GM18511 (cell line): ENCODE data around the gene BHLHE23.

ENCODE experiments used
- ATAC-seq: cut with Tn5 transposase; IDR thresholded peaks from one replicate; pipeline ENCODE4 v1.9.1; 2021; ENCODE audit warnings: mild to moderate bottlenecking, moderate library complexity; ENCODE audit not compliant: unreplicated experiment

The BHLHE23 gene

DNA sequence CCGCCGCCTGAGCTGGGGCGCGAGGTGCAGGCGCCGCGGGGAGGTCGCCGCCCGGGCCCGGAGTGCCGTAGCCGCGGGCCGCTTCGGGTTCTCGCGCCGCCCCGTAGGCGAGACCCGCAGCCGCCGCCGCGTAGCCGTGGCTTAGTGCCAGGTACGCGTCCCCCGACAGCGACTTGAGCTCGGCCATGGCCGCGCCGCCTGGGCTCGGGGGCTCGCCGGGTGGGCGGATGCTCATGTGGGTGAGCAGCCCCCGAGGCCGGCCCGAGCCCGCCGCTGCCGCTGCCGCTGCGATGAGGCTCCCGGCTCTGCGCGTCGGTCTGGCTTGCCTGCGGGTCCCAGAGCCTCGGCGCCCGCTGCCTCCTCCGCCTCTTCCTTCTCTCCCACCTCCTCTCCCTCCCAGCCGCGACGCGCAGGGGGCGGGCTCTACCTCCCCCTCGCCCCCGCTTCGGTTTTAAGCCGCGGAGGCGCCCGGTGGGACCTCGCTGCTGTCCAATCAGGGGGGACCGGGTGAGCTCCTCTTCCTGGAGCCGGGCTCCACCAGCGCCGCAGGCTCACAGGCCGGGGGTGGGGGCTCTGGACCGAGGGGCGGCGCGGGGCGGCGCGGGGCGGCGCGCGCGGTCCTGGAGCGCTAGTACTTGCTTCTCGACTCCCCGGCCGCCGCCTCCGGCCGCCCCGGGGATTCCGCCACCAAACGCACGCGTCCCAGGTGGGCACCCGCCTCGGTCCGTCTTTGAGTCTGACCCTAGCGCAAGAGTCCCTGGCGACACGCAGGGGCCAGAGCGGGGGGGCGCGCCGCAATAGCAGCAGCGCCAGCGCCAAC, at the start of gene BHLHE23:
TSS of gene BHLHE23 (minus strand) at position 425 of the 820 bp plus-strand sequence. CDS start at position 235, 190 bp downstream.
- no peak for ATAC-seq

DNA sequence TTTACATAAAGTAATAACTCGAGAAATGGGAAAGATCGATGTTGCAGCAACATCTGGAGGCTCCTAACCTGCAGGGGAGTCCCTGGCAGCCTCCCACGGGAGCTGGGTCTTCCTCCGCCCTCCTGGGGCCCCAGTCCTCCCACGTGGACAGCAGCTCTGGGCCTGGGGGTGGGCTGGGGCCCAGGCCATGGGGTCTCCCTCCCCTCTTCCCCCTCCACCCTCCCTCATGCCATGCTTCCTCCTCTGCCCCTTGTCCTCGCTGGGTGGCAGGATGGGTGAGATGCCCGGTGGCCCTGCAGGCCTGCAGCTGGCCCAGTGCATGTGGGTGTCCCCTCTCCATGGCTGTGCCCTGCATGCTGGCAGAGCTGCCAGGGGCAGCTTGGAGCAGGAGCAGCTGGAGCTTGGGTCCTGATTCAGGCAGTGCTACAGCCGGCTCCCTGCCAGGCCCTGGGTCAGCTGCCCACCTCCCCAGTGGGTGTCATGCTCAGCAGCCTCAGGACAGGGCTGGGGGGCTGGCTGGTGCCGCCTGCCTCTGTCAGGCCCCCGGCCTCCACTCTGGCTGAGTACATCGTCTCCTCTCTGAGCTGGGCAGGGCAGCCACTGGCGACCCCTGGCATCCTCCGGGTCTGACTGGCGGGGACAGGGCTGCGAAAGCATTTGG, 48.9 kb upstream of the BHLHE23 start:
- no peak for ATAC-seq

DNA sequence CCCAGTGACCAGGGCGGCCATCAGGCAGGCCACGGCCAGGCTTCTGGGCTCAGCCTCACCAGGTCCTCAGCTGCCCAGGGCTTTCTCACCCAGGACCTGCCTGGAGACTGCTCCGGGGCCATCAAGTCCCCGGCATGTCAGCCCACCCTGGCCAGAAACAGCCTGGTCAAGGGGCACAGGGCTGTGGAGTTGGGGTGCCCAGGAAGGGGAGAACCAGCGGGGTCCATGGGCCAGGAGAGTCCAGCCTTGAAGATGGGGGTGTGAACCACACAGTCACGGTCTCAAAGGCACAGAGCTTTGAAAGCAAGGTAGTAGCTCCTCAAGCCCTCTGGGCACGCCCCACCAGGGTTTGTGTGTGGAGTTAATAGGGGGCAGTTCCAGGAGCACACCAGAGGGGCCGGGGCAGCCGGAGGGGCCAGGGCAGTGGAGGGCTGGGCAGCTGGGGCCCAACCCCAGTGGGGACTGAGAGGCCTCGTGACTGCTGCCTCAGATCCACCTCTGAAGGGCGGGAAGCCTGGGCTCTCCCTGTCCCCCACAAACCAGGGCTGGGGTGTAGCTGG, 48.0 kb upstream of the BHLHE23 start:
- no peak for ATAC-seq

DNA sequence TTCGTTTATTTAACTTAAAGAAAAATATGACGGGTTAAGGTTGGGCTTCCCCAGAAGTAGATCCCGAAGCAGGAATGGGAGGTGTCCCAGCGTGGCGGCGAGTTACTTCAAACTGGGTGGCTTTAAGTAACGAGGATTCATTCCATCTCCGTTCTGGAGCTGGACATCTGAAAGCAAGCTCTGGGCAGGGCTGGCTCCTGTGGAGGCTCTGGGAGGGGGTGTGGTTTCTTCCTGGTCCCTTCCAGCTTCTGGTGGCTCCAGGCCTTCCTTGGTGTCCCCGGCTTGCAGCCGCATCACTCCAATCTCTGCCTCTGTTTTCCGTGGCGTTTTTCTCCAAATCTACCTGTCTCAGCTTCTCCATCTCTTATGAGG, 47.3 kb upstream of the BHLHE23 start:
- no peak for ATAC-seq

DNA sequence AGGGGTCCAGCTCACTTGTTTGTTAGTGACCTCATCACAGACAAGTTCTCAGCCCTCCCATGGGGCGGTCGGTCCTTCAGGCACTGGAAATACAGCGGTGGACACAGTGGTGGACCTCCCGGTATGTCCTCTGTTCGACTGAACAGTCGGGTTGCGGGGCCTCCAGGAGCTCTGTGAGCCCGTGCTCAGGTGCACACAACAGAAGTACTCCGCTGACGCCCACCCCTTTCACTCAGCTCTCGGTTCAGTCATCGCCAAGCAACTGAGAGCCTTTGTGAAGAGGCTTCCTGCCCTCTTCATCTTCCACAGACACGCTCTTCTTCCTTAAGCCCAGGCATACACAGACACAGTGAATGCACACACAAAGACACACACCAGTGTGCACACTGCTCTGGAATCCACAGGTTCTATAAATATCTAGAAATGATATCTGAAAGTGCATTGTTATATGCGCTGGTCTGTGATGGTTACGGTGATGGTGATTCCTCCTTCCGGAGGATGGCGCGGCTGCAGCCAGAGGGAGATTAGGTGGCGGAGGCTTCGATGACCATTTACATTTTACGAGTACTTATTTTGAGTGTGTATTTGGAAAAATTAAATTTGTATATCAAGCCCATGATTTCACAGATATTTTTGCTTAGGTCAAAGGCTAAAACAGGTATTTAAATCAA, 46.8 kb upstream of the BHLHE23 start:
- no peak for ATAC-seq

DNA sequence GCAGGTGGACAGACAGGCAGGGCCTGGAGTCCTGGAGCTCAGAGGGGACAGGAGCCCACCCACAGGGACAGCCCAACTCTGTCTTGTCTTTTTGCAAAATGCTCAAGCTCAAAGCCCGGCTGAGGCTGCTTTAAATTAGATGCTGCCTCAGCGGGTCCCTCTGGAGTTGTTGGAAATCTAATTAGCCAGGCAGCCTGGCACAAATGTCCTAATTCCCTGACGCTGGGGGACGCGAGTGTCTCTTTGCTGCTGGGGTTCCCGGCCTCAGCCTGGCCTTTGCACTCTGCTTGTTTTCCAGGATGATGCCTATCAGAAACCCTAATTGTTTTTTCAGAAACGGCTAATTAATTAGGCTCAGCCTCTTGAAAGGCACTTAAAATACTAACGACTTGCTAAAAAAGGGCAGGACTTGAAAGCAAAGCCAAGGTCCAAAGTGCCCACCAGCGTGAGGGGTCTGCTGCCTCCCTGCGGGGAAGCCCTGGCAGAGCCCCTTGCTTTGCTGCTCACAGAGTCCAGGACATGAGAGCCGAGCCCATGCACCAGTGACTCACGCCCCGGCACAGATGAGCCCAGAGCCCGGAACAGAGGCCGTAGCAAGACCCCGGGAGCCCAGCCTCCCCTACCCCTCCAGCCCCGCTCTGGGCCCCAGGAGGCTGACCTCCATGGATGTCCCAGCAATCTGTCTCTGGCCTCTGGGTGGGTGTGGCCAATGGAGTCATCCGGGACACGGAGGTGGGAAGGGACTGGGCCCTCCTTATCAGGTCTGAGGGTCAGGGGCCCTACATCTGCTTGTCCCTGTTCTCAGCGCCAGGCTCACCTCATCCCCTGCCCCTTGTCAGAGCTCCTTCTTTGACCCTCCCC, 46.0 kb upstream of the BHLHE23 start:
- ATAC-seq = no peak

DNA sequence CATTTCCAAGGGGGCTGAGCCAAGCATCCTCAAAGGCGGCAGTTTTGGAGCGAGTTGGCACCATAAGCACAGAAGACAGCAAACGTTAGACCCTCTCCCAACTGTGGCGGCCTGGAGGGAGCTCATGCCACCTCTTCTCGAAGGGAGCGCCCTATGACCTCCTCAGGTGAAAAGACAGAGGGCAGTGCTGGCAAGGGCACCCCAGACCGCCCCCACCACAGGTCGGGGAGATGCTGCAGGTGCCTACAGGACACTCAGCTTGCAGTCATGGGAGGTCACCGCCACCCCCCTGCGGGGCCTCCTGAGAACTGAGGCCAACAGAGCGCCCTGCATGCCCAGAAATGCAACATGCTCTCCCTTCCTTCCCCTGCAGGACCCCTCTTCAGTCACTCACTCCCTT, 45.1 kb upstream of the BHLHE23 start:
- no peak for ATAC-seq

DNA sequence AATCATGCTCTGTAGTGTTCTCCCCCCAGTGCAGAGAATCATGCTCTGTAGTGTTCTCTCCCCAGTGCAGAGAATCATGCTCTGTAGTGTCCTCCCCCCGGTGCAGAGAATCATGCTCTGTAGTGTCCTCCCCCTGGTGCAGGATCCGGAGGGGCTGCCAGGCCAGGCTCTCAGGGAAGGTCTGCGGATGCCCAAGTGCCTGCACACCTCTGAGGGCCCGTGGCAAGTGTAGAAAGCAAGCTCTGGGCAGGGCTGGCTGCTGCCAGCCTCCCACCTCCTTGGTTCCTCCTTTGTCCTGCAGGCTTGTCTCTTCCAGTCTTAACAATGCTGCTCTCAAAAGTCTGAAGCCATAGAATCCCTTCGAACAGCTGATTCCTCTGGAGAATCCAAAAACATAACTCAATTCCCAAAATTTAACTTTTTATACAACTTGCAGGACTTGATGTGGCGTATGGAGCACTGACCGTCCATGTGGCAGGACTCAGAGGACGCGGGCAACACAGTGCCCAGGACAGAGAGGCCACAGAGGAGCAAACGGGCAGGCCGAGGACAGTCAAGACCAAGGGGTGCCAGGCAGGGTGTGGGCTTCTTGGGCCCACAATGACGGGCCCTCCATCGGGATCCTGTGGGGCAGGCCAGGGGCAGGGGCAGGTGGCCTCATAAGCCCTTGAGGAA, 44.6 kb upstream of the BHLHE23 start:
- no peak for ATAC-seq

DNA sequence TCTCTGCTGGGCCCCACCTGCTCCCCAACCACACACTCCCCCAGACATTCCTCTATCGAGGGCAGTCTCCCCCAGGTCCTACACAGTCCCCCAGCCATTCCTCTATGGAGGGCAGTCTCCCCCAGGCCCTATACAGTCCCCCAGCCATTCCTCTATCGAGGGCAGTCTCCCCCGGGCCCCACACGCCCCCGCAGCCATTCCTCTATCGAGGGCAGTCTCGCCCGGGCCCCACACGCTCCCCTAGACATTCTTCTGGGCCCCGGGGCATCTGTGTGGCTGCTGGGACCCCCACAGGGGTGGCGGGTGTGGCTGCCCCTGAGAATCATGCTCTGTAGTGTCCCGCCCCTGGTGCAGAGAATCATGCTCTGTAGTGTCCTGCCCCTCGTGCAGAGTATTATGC, 43.6 kb upstream of the BHLHE23 start:
- ATAC-seq = no peak

DNA sequence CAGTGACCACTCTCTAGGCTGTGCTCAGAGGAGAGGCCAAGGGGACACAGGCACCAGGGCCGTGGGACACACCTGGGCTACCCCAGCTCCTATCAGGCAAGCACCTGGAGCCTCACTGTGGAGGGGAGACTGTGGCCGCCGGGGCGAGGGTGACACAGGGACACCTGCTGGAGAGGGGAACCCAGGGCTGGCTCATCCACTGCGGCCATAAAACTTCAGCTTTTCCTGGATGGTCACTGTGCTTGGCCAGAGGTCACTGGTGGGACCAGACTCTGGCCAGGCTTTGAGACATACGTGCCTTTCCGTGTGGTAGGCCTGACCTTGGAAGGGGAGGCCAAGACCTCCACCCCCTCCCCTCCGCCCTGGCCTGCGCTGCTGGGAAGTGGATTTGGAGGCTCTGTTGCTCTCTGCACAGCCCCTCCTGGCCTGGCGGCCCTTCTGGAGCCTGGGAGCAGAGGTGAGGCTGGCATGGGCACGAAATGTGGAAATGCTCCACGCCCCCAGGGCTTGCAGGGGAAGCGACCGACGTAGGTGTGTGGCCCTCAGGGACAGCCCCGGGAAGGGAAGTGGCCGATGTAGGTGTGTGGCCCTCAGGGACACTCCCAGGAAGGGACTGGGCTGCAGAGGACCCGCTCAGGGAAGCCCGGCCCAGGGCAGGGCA, 42.9 kb upstream of the BHLHE23 start:
- ATAC-seq = no peak

DNA sequence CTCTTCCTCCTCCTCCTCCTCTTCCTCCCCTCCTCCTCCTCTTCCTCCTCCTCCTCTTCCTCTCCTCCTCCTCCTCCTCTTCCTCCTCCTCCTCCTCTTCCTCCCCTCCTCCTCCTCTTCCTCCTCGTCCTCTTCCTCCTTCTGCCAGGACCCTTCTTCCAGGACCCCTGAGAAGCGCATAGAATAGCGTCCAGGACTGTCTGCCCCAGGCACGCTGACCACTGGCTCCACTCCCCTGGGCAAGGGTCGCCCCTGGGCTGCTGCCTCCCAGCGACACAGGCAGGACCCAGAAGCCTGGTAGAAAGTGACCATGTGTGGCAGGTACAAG, 42.4 kb upstream of the BHLHE23 start:
- ATAC-seq = no peak

DNA sequence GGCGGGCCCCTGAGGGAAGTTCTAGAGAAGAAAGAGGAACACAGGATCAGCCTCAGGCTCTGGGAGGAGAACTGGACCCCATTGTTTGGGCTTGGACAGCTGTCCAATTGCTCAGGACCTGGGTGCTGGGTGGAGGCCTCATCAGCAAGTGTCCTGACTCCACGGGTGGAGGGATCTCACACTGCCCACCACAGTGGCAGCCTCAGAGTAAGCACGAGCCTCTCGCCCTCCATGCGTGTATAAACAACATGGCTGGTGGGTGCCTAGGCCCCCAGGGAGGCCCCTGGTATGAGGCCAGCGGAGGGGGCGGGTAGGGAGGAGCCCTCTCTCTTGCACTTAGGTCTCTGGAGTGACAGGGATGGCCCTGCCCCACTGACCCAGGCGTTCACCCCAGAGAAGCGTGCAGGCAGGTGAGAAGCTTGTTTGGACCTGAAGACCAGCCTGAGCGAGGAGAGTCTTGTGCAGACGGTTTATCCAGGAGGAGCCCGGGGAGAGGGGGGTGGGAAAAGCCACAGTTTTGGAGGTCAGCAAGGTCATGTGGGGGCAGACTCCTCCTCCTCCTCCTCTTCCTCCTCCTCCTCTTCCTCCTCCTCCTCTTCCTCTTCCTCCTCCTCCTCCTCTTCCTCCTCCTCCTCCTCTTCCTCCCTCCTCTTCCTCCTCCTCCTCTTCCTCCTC, 41.9 kb upstream of the BHLHE23 start:
- ATAC-seq = no peak

DNA sequence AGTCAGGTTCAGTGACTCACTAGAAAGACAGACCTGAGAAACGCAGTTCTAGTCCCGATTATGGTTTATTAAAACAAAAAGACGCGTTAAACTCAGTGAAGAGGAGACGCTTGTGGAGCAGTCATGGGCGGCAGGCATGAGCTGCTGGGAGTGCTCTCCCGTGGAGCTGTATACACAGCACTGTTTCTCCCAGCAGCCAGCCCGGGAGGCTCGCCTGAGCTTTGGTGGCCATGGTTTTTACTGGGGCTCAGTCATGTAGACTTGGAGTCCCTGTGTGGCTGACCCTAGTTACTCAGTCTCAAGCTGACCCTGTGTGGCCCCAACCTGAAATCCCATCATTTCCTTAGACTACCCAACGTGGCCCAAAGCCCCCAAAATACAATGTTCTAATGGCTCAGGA, 41.2 kb upstream of the BHLHE23 start:
- no peak for ATAC-seq

DNA sequence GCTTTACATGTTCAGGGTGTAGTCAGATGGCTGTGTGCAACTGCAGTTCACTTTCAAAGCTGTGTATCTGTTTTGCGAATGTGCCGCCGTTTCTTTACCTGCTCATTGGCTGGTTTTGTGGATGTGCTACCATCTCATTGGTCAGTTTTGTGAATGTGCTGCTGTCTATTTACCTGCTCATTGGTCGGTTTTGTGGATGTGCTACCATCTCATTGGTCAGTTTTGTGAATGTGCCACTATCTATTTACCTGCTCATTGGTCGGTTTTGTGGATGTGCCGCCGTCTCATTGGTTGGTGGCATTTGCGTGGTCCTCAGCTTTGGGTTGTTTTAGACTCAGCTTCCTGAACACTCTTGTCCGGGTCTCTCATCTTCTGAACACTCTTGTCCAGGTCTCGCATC, 40.5 kb upstream of the BHLHE23 start:
- no peak for ATAC-seq

DNA sequence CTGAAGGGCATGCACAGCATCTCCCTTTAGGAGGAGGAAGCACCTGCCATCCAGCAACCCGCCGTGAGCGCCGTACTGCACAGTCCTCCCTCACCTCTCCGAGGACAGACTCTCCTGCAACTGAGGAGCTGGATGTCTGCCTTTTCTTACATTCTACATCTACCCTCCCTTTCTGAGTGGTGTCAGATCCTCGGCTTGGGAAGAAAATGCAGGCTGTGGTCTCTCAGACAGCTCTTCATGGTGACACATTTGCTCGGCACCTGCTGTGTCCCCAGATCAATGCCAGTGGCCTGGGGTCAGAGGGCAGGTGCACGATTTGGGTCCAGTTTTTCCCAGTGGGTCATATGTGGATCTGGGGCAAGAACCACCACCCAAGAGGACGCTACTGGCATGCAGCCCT, 40.1 kb upstream of the BHLHE23 start:
- no peak for ATAC-seq

DNA sequence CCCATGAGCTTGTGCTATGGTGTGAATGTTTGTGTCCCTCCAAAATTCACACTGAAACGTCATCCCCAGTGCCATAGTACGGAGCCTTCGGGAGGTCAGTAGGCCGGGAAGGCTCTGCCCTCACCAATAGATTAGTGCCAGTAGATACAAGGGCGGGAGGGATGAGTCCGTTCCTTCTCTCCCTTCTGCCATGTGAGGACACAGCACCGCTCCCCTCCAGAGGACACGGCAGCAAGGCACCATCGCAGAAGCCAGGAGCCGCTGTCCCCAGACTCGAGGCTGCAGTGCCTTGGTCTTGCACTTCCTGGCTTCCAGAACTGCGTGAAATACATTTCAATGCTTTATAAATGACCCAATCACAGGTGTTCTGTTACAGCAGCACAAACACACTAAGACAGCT, 39.2 kb upstream of the BHLHE23 start:
- ATAC-seq = no peak

DNA sequence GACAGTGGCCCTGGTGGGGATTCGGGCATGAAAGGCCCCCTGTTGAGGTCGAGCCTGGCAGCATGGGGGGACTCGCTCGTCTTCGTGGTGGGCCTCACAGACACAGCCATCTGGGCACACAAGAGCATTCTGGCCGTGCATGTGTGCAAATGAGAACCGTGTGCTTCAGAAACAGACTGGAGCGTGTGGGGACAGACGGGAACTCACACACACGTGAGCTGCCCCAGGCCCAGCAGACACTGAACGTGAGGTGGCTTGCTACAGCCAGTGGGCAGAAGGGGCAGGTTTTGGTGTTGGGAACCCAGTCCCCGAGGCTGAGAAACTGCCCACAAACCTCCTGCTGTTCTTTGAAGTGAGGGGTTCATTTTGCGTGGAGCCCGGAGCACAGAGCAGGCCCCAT, 38.6 kb upstream of the BHLHE23 start:
- no peak for ATAC-seq

DNA sequence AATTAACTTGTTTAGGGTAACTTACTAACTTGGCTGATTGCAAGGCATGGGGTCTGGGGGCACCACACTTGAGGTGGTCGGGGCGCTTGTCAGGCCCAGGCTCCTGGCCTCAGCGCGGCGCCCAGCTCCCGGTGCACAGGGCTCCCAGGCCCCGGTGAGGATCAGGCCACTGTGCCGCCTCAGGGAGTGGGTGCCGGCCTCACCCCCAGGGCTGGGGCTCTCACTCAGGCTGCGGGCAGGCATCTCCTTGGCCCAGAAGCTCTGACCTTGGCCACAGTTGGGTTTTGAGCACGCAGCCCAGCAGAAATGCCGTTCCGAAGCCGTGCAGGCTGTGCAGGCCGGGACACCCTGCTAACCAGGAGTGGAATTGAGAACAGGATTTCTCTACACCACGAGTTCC, 37.8 kb upstream of the BHLHE23 start:
- no peak for ATAC-seq

DNA sequence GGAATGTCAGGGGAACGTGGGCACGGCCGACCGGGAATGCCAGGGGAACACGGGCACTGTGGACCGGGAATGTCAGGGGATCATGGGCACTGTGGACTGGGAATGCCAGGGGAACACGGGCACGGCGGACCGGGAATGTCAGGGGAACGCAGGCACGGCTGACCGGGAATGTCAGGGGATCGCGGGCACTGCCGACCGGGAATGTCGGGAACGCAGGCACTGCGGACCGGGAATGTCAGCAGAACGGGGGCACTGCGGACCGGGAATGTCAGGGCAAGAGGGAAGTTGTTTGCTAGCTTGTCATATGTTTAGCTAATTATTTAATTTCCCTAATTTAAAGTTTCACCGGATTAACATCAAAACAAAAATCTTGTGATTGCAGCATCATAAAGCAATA, 37.4 kb upstream of the BHLHE23 start:
- ATAC-seq = no peak
